Upper lobe of left lung (tissue), 6 donors: ENCODE results near the gene ARID3B. TPM values are rescaled to one million over a fixed set of nuclear protein-coding genes. Genes with fewer than 3 reads are reported as not detected.
A peak's percentile ranks its signal among the peaks of the same experiment; 100 is the strongest.
"Not testable (repeated sequence)": the region's sequence is repeated elsewhere in the genome, so short reads cannot be mapped to it uniquely, and the experiment has no call there.

ENCODE experiments used
- ATAC-seq, 2 donors: fragments of 200-7000 bp; cut with Tn5 transposase; one replicate each; pipeline ENCODE4 v1.9.1; 2022; ENCODE audit warnings: mild to moderate bottlenecking in 2 of 2, moderate library complexity in 2 of 2; ENCODE audit not compliant: low FRiP score in 2 of 2
- DNase-seq, 2 donors: peaks; one replicate each; pipeline ENCODE4 v3.0.0-alpha.2; 2019 to 2020
- H3K27ac ChIP-seq, 4 donors: fragments of 200-600 bp; sonication (generic); one replicate each; pipeline ENCODE4 v1.5.1; 2016 to 2019
- H3K27me3 ChIP-seq, 4 donors: fragments of 200-600 bp; sonication (generic); one replicate each; pipeline ENCODE4 v1.5.1; 2017 to 2019
- H3K36me3 ChIP-seq, 4 donors: fragments of 200-600 bp; sonication (generic); one replicate each; pipeline ENCODE4 v1.5.1; 2016 to 2019
- H3K4me1 ChIP-seq, 4 donors: fragments of 200-600 bp; sonication (generic); one replicate each; pipeline ENCODE4 v1.5.1; 2018 to 2019
- H3K4me3 ChIP-seq, 4 donors: fragments of 200-600 bp; sonication (generic); one replicate each; pipeline ENCODE4 v1.5.1; 2017 to 2019; ENCODE audit warnings: mild to moderate bottlenecking in 2 of 4, moderate library complexity in 1 of 4
- H3K9me3 ChIP-seq, 4 donors: fragments of 200-600 bp; sonication (generic); one replicate each; pipeline ENCODE4 v1.5.1; 2018 to 2019
- EP300 ChIP-seq, 4 donors: sonication (generic); formaldehyde crosslinking; IDR thresholded peaks; one replicate each; pipeline ENCODE4 v1.5.1; 2017; ENCODE audit warnings: antibody characterized with exemption in 4 of 4, control low read depth in 2 of 4
- POLR2A ChIP-seq, 4 donors: fragments of 450-650 bp; IDR thresholded peaks; one replicate each; pipeline ENCODE4 v1.5.1; 2016 to 2017; ENCODE audit warnings: antibody characterized with exemption in 4 of 4, mild to moderate bottlenecking in 2 of 4
- POLR2AphosphoS5 ChIP-seq, 2 donors: sonication (generic); formaldehyde crosslinking; IDR thresholded peaks; one replicate each; pipeline ENCODE4 v1.5.1; 2017; ENCODE audit warnings: antibody characterized with exemption in 2 of 2
- WGBS, 2 donors: methylation state at CpG; one replicate each; pipeline ENCODE4 v1.1.5; 2017 to 2018; 5-methylcytosine and 5-hydroxymethylcytosine counted together
- total RNA-seq, 6 donors: library from RNA; depleted of rRNA in 4 of 6; stranded (reverse); fragments of >200 nt in 4 of 6; gene quantifications; one replicate each; pipeline versions ENCODE4 v1.1.0 to v1.2.1, GENCODE V29; 2016 to 2021
- TF ChIP-seq, protein P1 (sequence below), 6 experiments: fragments of 450-650 bp in 4 of 6; fragments of 200-600 bp in 2 of 6; sonication (generic) in 2 of 6; IDR thresholded peaks; one replicate each; pipeline ENCODE4 v1.5.1; 2016 to 2019; ENCODE audit warnings: antibody characterized with exemption in 6 of 6
- donor health status: DM: no; HTN: no; CAD: no; lungs with moderate emphysema.
- donor health status: DM: no; HTN: yes; CAD: no; lungs with severe emphysema.

ARID3B gene
- total RNA-seq, 6 donors from 2014 or later, result 11.0 to 36.7 (median 14.6) TPM

DNA sequence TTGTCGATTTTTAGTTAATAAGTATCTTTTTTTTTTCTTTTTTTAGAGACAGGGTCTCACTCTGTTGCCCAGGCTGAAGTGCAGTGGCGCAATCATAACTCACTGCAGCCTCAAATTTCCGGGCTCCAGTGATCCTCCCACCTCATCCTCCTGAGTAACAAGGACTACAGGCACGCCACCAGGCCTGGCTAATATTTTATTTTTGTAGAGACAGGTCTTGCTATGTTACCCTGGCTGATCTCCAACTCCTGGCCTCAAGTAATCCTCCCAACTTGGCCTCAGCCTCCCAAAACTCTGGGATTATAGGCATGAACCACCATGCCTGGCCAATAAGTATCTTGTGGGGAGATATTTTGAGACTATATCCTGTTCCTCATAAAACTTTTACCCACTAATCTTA lies 29.4 kb upstream of the ARID3B start:
- H3K4me3 ChIP-seq, result no peak overlapping the region
- H3K27me3 ChIP-seq, result no peaks in the 10 kb centered on the region
- H3K9me3 ChIP-seq, result no peaks in the 10 kb centered on the region
- peak in 1 of 2 donors; percentile 31 for DNase-seq
- no peaks in the 10 kb centered on the region for H3K4me1 ChIP-seq
- ATAC-seq, result peak in 1 of 2 donors; percentile 12
- no peaks in the 10 kb centered on the region for H3K36me3 ChIP-seq
- peak overlapping the region; percentile 3 to 69 (median 58) for H3K27ac ChIP-seq
- WGBS, 2 donors, result 54 to 70% methylated on average over 4 of the region's 4 CpGs
- TF ChIP-seq POLR2AphosphoS5 (IDR thresholded peaks at IDR 0.05) (no peak), EP300 (IDR thresholded peaks at IDR 0.05) (no peak), POLR2A (IDR thresholded peaks at IDR 0.05) (no peak)
- TF ChIP-seq, protein P1, sequence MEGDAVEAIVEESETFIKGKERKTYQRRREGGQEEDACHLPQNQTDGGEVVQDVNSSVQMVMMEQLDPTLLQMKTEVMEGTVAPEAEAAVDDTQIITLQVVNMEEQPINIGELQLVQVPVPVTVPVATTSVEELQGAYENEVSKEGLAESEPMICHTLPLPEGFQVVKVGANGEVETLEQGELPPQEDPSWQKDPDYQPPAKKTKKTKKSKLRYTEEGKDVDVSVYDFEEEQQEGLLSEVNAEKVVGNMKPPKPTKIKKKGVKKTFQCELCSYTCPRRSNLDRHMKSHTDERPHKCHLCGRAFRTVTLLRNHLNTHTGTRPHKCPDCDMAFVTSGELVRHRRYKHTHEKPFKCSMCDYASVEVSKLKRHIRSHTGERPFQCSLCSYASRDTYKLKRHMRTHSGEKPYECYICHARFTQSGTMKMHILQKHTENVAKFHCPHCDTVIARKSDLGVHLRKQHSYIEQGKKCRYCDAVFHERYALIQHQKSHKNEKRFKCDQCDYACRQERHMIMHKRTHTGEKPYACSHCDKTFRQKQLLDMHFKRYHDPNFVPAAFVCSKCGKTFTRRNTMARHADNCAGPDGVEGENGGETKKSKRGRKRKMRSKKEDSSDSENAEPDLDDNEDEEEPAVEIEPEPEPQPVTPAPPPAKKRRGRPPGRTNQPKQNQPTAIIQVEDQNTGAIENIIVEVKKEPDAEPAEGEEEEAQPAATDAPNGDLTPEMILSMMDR (IDR thresholded peaks at IDR 0.05), result no peak

DNA sequence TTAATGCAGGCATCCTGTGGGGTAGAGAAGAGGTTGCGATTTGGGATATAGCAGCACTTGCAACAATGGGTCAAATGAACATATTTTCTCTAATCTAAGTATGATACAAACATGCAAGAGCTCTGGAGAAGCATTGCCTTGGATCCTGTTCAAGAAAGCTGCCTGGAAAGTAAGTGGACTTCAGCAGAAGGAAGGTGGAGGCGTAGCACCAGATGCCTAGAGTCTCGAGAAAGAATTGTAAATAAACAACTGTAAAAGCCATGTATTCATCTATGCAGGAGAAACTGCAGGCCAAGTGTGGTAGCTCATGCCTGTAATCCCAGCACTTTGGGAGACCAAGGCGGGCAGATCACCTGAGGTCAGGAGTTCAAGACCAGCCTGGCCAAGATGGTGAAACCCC lies 27.0 kb upstream of the ARID3B start:
- not testable (repeated sequence) for H3K36me3 ChIP-seq, H3K9me3 ChIP-seq, H3K27ac ChIP-seq, DNase-seq, ATAC-seq, H3K27me3 ChIP-seq, H3K4me1 ChIP-seq, H3K4me3 ChIP-seq
- WGBS, 2 donors, result 85% methylated on average over 4 of the region's 4 CpGs

GRCh38 chr15:74517096-74517495 lies 23.9 kb upstream of the ARID3B start:
- Histone ChIP-seq H3K27ac (no peak overlapping the region), H3K9me3 (no peaks in the 10 kb centered on the region), H3K4me1 (no peaks in the 10 kb centered on the region), H3K27me3 (no peaks in the 10 kb centered on the region), H3K36me3 (no peaks in the 10 kb centered on the region), H3K4me3 (no peak overlapping the region)
- no peak for TF ChIP-seq EP300 (IDR thresholded peaks at IDR 0.05)
- ATAC-seq, result no peak
- DNase-seq, result no peak

GRCh38 chr15:74519311-74519710 lies 21.7 kb upstream of the ARID3B start:
- H3K36me3 ChIP-seq, result no peaks in the 10 kb centered on the region
- ATAC-seq, result no peak
- no peaks in the 10 kb centered on the region for H3K4me1 ChIP-seq
- DNase-seq, result no peak
- H3K27me3 ChIP-seq, result no peaks in the 10 kb centered on the region
- TF ChIP-seq, protein P1 (IDR thresholded peaks at IDR 0.05), result no peak
- TF ChIP-seq EP300 (IDR thresholded peaks at IDR 0.05), result no peak
- TF ChIP-seq POLR2AphosphoS5 (IDR thresholded peaks at IDR 0.05), result no peak
- no peak for TF ChIP-seq POLR2A (IDR thresholded peaks at IDR 0.05)
- no peak overlapping the region for H3K27ac ChIP-seq
- no peaks in the 10 kb centered on the region for H3K9me3 ChIP-seq
- no peak overlapping the region for H3K4me3 ChIP-seq
- 86 to 87% methylated on average over 4 of the region's 4 CpGs for WGBS, 2 donors

DNA sequence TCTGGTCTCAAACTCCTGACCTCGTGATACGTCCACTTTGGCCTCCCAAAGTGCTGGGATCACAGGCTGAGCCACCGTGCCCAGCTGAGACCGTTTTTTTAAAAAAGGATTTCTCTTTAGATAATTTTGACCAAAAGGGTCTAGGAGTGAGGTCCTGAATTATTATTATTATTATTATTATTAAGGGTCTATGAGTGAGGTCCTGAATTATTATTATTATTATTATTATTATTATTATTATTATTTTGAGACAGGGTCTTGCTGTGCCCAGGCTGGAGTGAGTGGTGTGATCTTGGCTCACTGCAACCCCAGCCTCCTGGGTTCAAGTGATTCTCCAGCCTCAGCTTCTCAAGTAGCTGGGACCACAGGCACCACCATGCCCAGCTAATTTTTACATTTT lies 20.6 kb upstream of the ARID3B start:
- ATAC-seq (no peak), DNase-seq (no peak)
- Histone ChIP-seq H3K4me1 (no peaks in the 10 kb centered on the region), H3K36me3 (no peaks in the 10 kb centered on the region), H3K9me3 (no peaks in the 10 kb centered on the region), H3K27me3 (no peaks in the 10 kb centered on the region), H3K4me3 (no peak overlapping the region), H3K27ac (no peak overlapping the region)
- WGBS, 2 donors, result 93 to 98% methylated on average over 4 of the region's 4 CpGs
- TF ChIP-seq EP300 (IDR thresholded peaks at IDR 0.05) (no peak), POLR2AphosphoS5 (IDR thresholded peaks at IDR 0.05) (no peak), POLR2A (IDR thresholded peaks at IDR 0.05) (no peak)
- TF ChIP-seq, protein P1 (IDR thresholded peaks at IDR 0.05), result no peak

DNA sequence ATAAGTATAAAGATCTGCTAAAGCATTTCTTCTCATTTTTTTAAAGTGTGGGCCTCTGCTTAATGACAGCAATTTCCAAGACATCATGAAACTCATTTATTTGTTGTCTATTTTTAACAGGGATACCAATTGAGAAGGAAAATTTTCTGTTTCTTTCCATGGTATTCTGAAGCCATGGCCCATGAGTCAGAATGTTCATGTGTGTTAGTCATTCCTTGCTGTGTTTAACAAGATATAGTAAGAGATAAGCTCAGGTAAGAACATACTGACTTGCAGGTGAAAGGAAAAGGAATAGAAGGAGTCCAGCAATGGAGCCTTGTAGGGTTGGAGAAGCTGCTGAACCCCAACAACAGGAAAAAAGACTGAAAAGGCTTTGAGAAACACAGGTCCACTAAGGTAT lies 17.0 kb upstream of the ARID3B start:
- H3K9me3 ChIP-seq, result no peaks in the 10 kb centered on the region
- H3K4me3 ChIP-seq, result no peak overlapping the region
- no peak for TF ChIP-seq EP300 (IDR thresholded peaks at IDR 0.05)
- TF ChIP-seq POLR2A (IDR thresholded peaks at IDR 0.05), result no peak
- TF ChIP-seq POLR2AphosphoS5 (IDR thresholded peaks at IDR 0.05), result no peak
- TF ChIP-seq, protein P1 (IDR thresholded peaks at IDR 0.05), result no peak
- ATAC-seq, result no peak
- H3K4me1 ChIP-seq, result no peaks in the 10 kb centered on the region
- no peak for DNase-seq
- H3K27ac ChIP-seq, result no peak overlapping the region
- no peaks in the 10 kb centered on the region for H3K36me3 ChIP-seq
- H3K27me3 ChIP-seq, result no peaks in the 10 kb centered on the region
